Stomach (tissue), 9 donors: ENCODE results near the gene SPATA21. TPM values are rescaled to one million over a fixed set of nuclear protein-coding genes. Genes with fewer than 3 reads are reported as not detected.

ENCODE experiments used
- DNase-seq, 2 donors: peaks; one replicate each; pipeline versions ENCODE4 v3.0.0 to v3.0.0-alpha.2; 2013 to 2019
- H3K27ac ChIP-seq, 5 donors: fragments of 200-600 bp in 4 of 5; sonication (generic) in 4 of 5; one replicate each; pipeline ENCODE4 v1.5.1; 2013 to 2019; ENCODE audit warnings: mild to moderate bottlenecking in 1 of 5, moderate library complexity in 1 of 5
- H3K27me3 ChIP-seq, 3 donors: fragments of 200-600 bp; sonication (generic); one replicate each; pipeline ENCODE4 v1.5.1; 2017 to 2019; ENCODE audit warnings: mixed run types in 1 of 3
- H3K36me3 ChIP-seq, 4 donors: fragments of 200-600 bp; sonication (generic); 1 replicate in 3 of 4; 2 replicates in 1 of 4; pipeline ENCODE4 v1.5.1; 2016 to 2019
- H3K4me1 ChIP-seq, 4 donors: fragments of 200-600 bp; sonication (generic); one replicate each; pipeline ENCODE4 v1.5.1; 2016 to 2019
- H3K4me3 ChIP-seq, 4 donors: fragments of 200-600 bp; sonication (generic) in 3 of 4; one replicate each; pipeline ENCODE4 v1.5.1; 2016 to 2019; ENCODE audit warnings: mild to moderate bottlenecking in 1 of 4
- H3K9me3 ChIP-seq, 4 donors: fragments of 200-600 bp; sonication (generic); one replicate each; pipeline ENCODE4 v1.5.1; 2016 to 2019
- CTCF ChIP-seq, 7 experiments: fragments of 450-650 bp in 4 of 7; fragments of 200-600 bp in 3 of 7; sonication (generic) in 3 of 7; IDR thresholded peaks; one replicate each; pipeline ENCODE4 v1.5.1; 2016 to 2019; ENCODE audit warnings: antibody characterized with exemption in 7 of 7, control low read depth in 2 of 7, mild to moderate bottlenecking in 1 of 7
- EP300 ChIP-seq: sonication (generic); formaldehyde crosslinking; IDR thresholded peaks from one replicate; pipeline ENCODE4 v1.6.1; 2017; ENCODE audit warnings: antibody characterized with exemption
- POLR2A ChIP-seq, 4 donors: fragments of 450-650 bp; IDR thresholded peaks; one replicate each; pipeline ENCODE4 v1.6.1; 2016; ENCODE audit warnings: antibody characterized with exemption in 4 of 4, control low read depth in 2 of 4, mild to moderate bottlenecking in 1 of 4, moderate library complexity in 1 of 4
- POLR2AphosphoS5 ChIP-seq, 3 donors: sonication (generic); formaldehyde crosslinking; IDR thresholded peaks; one replicate each; pipeline ENCODE4 v1.6.1; 2016; ENCODE audit warnings: antibody characterized with exemption in 3 of 3
- WGBS, 5 donors: extraction: QIAGEN DNeasy Blood & Tissue Kit in 3 of 5; methylation state at CpG; one replicate each; pipeline versions ENCODE4 v1.1.5 to v1.1.7; 2013 to 2018; 5-methylcytosine and 5-hydroxymethylcytosine counted together
- intact Hi-C: fragments of 100-400 bp; cut with DNase I; formaldehyde crosslinking; loops from one replicate; pipeline ENCODE4 v1.15.1; 2023; ENCODE audit warnings: low total_unique reads
- polyA plus RNA-seq, 3 donors: library from polyadenylated mRNA; stranded (reverse); fragments of 200-250 nt; gene quantifications; one replicate each; pipeline ENCODE4 v1.2.3, GENCODE V29; 2013
- total RNA-seq, 5 donors: library from RNA; depleted of rRNA; stranded (reverse); fragments of >200 nt; gene quantifications; one replicate each; pipeline versions ENCODE4 v1.1.0 to v1.2.3, GENCODE V29; 2014 to 2016
- donor health status: healthy with polysubstance abuse.
- donor health status: Bipolar disorder and iron deficiency.
- donor health status: healthy.

Gene SPATA21
- total and polyA plus RNA-seq, 8 donors, result 0.25 to 0.31 (median 0.30) TPM; not detected in 5

GRCh38 chr1:16421201-16421600 lies 16.0 kb downstream of the SPATA21 start:
- no peaks in the 10 kb centered on the region for H3K36me3 ChIP-seq
- DNase-seq, result no peak
- 61 to 83% (median 75%) methylated on average over 7 of the region's 7 CpGs for WGBS, 5 donors

GRCh38 chr1:16420424-16421118 lies 16.7 kb downstream of the SPATA21 start:
- DNase-seq, result peak in 1 of 2 donors; percentile 47
- H3K9me3 ChIP-seq, result no peaks in the 10 kb centered on the region
- 51 to 69% (median 57%) methylated on average over 9 of the region's 9 CpGs for WGBS, 5 donors
- intact Hi-C loops, result no loop called here
- no peak for TF ChIP-seq POLR2AphosphoS5 (IDR thresholded peaks at IDR 0.05)
- TF ChIP-seq POLR2A (IDR thresholded peaks at IDR 0.05), result no peak
- no peak for TF ChIP-seq CTCF (IDR thresholded peaks at IDR 0.05)
- TF ChIP-seq EP300, result no peak
- no peaks in the 10 kb centered on the region for H3K4me1 ChIP-seq
- H3K27me3 ChIP-seq, result peaks cover 0 to 25% (median 0%) of the 10 kb centered on the region in 3 donors
- H3K36me3 ChIP-seq, result no peaks in the 10 kb centered on the region
- H3K4me3 ChIP-seq, result no peak overlapping the region
- H3K27ac ChIP-seq, result no peak overlapping the region

More at GRCh38 chr1:16421201-16421600, 16.0 kb downstream of the SPATA21 start:
- Histone ChIP-seq H3K27me3 (peaks cover 0 to 25% (median 0%) of the 10 kb centered on the region in 3 donors), H3K9me3 (no peaks in the 10 kb centered on the region), H3K27ac (no peak overlapping the region), H3K4me3 (no peak overlapping the region), H3K4me1 (no peaks in the 10 kb centered on the region)
- TF ChIP-seq EP300 (no peak), CTCF (IDR thresholded peaks at IDR 0.05) (no peak), POLR2AphosphoS5 (IDR thresholded peaks at IDR 0.05) (no peak), POLR2A (IDR thresholded peaks at IDR 0.05) (no peak)
- intact Hi-C loops, result no loop called here

GRCh38 chr1:16418823-16419425 lies 18.3 kb downstream of the SPATA21 start:
- intact Hi-C loops, result no loop called here
- DNase-seq, result no peak
- WGBS, 5 donors, result 78 to 86% (median 85%) methylated on average over 7 of the region's 7 CpGs

GRCh38 chr1:16413191-16413590 lies 24.0 kb downstream of the SPATA21 start:
- H3K36me3 ChIP-seq, result no peaks in the 10 kb centered on the region
- no peak overlapping the region for H3K27ac ChIP-seq
- no peak for DNase-seq
- no peak overlapping the region for H3K4me3 ChIP-seq
- no peaks in the 10 kb centered on the region for H3K27me3 ChIP-seq
- TF ChIP-seq POLR2A (IDR thresholded peaks at IDR 0.05) (no peak), POLR2AphosphoS5 (IDR thresholded peaks at IDR 0.05) (no peak), EP300 (no peak), CTCF (IDR thresholded peaks at IDR 0.05) (no peak)
- 86 to 93% (median 88%) methylated on average over 3 of the region's 3 CpGs for WGBS, 5 donors
- H3K9me3 ChIP-seq, result no peaks in the 10 kb centered on the region
- intact Hi-C loops, result no loop called here
- H3K4me1 ChIP-seq, result no peaks in the 10 kb centered on the region

More at GRCh38 chr1:16418823-16419425, 18.3 kb downstream of the SPATA21 start:
- Histone ChIP-seq H3K9me3 (no peaks in the 10 kb centered on the region), H3K4me3 (no peak overlapping the region), H3K36me3 (no peaks in the 10 kb centered on the region), H3K27ac (no peak overlapping the region), H3K4me1 (no peaks in the 10 kb centered on the region), H3K27me3 (peaks cover 0 to 25% (median 0%) of the 10 kb centered on the region in 3 donors)
- TF ChIP-seq CTCF (IDR thresholded peaks at IDR 0.05) (no peak), POLR2A (IDR thresholded peaks at IDR 0.05) (no peak), EP300 (no peak), POLR2AphosphoS5 (IDR thresholded peaks at IDR 0.05) (no peak)
